ENCODE results near the gene POLE.

GRCh38 chr12:132708150-132708549 is 21.0 kb upstream of the POLE start:
- TF ChIP-seq CTCF (conservative IDR thresholded peaks at IDR 0.05; ENCODE audit: low read length) (no peak), EZH2phosphoT487 (IDR thresholded peaks at IDR 0.05; ENCODE audit: borderline replicate concordance) (no peak)
